Body of pancreas (tissue), 4 donors: ENCODE data around the gene GABRB1.

Experiments
- POLR2A ChIP-seq, 3 donors: fragments of 450-650 bp; IDR thresholded peaks; one replicate each; pipeline ENCODE4 v1.6.1; 2016; ENCODE audit warnings: antibody characterized with exemption in 3 of 3, mild to moderate bottlenecking in 2 of 3
- TF ChIP-seq, protein P1 (sequence below), 7 experiments: fragments of 450-650 bp in 4 of 7; fragments of 200-600 bp in 3 of 7; sonication (generic) in 3 of 7; IDR thresholded peaks; one replicate each; pipeline ENCODE4 v1.5.1; 2016 to 2019; ENCODE audit warnings: antibody characterized with exemption in 7 of 7

- TF ChIP-seq, protein P1, sequence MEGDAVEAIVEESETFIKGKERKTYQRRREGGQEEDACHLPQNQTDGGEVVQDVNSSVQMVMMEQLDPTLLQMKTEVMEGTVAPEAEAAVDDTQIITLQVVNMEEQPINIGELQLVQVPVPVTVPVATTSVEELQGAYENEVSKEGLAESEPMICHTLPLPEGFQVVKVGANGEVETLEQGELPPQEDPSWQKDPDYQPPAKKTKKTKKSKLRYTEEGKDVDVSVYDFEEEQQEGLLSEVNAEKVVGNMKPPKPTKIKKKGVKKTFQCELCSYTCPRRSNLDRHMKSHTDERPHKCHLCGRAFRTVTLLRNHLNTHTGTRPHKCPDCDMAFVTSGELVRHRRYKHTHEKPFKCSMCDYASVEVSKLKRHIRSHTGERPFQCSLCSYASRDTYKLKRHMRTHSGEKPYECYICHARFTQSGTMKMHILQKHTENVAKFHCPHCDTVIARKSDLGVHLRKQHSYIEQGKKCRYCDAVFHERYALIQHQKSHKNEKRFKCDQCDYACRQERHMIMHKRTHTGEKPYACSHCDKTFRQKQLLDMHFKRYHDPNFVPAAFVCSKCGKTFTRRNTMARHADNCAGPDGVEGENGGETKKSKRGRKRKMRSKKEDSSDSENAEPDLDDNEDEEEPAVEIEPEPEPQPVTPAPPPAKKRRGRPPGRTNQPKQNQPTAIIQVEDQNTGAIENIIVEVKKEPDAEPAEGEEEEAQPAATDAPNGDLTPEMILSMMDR (IDR thresholded peaks at IDR 0.05): no peak
- TF ChIP-seq POLR2A (IDR thresholded peaks at IDR 0.05): no peak
Measured at GRCh38 chr4:47271291-47271690, 239.9 kb downstream of the GABRB1 start.
